HFF-Myc (cell line): ENCODE measurements around the gene EIF3F.
"Not testable (repeated sequence)": the region's sequence is repeated elsewhere in the genome, so short reads cannot be mapped to it uniquely, and the experiment has no call there.

ENCODE experiments used
- DNase-seq: peaks from one replicate; pipeline ENCODE4 v3.0.0-alpha.2; 2011; ENCODE audit warnings: low read depth; ENCODE audit errors: extremely low read depth
- H3K4me3 ChIP-seq: replicated peaks from 2 replicates; pipeline ENCODE4 v1.5.1; 2011; ENCODE audit warnings: low read depth, mild to moderate bottlenecking, control low read depth, low read length
- CTCF ChIP-seq: IDR thresholded peaks from 2 replicates; pipeline ENCODE4 v1.5.1; 2012; ENCODE audit warnings: mild to moderate bottlenecking, low read depth, low read length, control low read depth; ENCODE audit errors: missing control alignments

EIF3F gene

GRCh38 chr11:7982582-7983119 is 4.5 kb upstream of the EIF3F start:
- no peak for TF ChIP-seq CTCF
- no peak for DNase-seq
- no peak overlapping the region for H3K4me3 ChIP-seq

DNA sequence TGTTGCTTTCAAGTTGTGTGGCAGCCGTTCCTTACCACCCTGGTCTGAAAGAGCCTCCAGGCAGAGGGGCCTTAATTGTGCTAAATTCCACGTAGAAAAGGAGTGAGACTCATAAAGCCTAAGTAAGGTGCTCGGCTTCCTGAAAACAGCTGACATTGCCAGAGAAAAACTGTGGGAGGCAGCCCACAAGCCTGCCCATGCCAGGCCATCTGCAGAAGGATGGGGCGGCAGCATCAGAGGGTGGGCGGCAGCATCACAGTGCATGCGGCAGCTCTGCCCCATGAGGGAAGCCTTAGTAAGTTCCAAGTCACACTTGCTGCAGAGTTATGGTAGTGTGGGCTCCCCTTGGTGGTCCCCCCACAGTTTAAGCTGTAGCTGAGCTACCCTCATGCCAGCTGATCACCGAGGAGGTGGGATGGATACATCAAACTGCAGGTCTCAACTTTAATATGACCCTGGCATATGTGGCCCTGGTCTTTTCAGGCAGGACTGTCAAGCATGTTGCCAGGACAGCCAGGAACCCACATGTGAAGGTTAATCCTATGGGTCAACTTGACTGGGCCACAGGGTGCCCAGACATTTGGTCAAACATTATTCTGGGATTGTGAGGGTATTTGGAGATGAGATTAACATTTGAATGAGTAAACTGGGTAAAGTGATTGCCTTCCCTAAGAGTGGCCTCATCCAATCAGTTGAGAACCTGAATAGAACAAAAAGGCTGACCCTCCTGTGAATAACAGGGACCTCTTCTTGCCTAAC is 3.1 kb upstream of the EIF3F start:
- H3K4me3 ChIP-seq: no peak overlapping the region
- TF ChIP-seq CTCF: no peak
- no peak for DNase-seq

- not testable (repeated sequence) for DNase-seq
- peak overlapping the region; percentile 94 for H3K4me3 ChIP-seq
Measured at GRCh38 chr11:7987560-7987883, 385 bp downstream of the EIF3F start.

DNA sequence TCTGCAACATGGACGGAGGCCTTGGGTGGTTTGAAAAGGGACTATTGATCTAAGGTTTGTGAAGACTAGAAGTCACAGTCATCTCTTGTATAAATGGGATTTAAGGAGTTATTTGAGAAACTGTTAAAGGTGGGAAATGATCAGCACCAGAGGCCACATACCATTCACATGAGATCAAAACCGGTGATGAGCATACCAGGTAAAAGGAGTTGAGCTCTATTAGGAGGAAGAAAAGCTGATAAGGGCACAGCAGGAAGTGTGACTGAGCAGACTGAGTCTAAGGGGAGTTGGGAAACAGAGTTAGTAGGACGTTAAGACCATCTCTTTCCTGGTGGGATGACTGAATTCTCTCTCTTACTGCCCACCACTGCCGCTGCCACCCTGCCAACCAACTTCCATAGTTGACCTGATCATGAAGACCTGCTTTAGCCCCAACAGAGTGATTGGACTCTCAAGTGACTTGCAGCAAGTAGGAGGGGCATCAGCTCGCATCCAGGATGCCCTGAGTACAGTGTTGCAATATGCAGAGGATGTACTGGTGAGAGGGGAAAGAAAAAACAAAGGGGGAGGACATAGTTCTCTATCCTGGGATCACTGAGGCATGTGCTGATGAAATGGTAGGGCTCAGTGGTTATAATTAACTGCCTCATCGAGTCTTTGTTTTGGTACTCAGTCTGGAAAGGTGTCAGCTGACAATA is 7.6 kb downstream of the EIF3F start:
- H3K4me3 ChIP-seq: no peak overlapping the region
- no peak for DNase-seq

GRCh38 chr11:7999795-8000194 is 12.7 kb downstream of the EIF3F start:
- no peak overlapping the region for H3K4me3 ChIP-seq
- no peak for DNase-seq
- TF ChIP-seq CTCF: no peak

More for the DNA sequence above, 7.6 kb downstream of the EIF3F start:
- no peak for TF ChIP-seq CTCF

DNA sequence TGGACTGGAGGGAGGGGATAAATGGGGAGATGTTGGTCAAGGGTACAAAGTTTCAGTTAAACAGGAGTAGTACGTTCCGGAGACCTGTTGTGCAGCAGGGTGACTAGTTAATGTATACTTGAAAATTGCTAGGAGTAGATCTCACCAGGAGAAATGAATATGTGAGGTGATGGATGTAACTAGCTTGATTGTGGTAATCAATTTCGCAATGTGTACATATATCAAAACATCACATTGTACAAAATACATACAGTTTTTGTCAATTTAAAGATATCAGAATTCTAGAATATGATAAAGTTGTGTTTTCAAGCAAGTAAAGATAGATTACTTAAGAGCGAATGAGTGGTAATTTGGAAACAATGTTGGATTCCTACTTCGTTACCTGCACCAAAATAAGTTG is 13.3 kb downstream of the EIF3F start:
- DNase-seq: no peak
- TF ChIP-seq CTCF: no peak
- H3K4me3 ChIP-seq: no peak overlapping the region

- H3K4me3 ChIP-seq: no peak overlapping the region
- TF ChIP-seq CTCF: no peak
- DNase-seq: no peak
Measured at GRCh38 chr11:8002676-8003075, 15.5 kb downstream of the EIF3F start.
